GM06990 (cell line): Measurements from ENCODE around the gene MYLK4.

Source experiments
- DNase-seq: peaks from one replicate; pipeline ENCODE4 v3.0.0-alpha.2; 2011; ENCODE audit not compliant: insufficient read length; ENCODE audit errors: extremely low read depth
- H3K27me3 ChIP-seq: replicated peaks from 2 replicates; pipeline ENCODE4 v1.6.0; 2011; ENCODE audit warnings: low read length; ENCODE audit not compliant: control insufficient read depth, insufficient read depth
- H3K36me3 ChIP-seq: 2 replicates; pipeline ENCODE4 v1.5.1; 2011; ENCODE audit warnings: low read length; ENCODE audit not compliant: control insufficient read depth, insufficient read depth
- H3K4me3 ChIP-seq: replicated peaks from 2 replicates; pipeline ENCODE4 v1.5.1; 2011; ENCODE audit warnings: low read depth, mild to moderate bottlenecking, control low read depth, low read length
- TF ChIP-seq, protein P1 (sequence below): IDR thresholded peaks from 2 replicates; pipeline ENCODE4 v1.5.1; 2011; ENCODE audit warnings: low read length, control low read depth, mild to moderate bottlenecking, inconsistent platforms; ENCODE audit not compliant: insufficient read depth, poor library complexity, severe bottlenecking

MYLK4 gene

DNA sequence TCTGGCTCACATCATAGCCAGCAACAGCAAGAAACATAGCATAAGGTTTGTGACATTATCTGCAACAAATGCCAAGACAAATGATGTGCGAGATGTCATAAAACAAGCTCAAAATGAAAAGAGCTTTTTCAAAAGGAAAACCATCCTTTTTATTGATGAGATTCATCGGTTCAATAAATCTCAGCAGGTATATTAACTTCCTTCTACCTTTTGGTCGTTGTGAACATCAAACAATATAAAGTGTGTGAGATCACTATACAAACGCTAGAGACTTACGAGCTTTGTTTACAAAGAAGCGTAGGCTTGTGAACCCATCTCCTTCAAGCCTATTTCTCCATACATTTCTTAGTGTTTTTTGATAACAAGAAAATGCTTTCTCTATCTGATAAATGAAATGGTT is 18.0 kb upstream of the MYLK4 start:
- Histone ChIP-seq H3K4me3 (no peak overlapping the region; the same call in 1 of the 2 replicates), H3K36me3 (peaks cover 8% of the 10 kb centered on the region), H3K27me3 (no peaks in the 10 kb centered on the region)
- TF ChIP-seq, protein P1, sequence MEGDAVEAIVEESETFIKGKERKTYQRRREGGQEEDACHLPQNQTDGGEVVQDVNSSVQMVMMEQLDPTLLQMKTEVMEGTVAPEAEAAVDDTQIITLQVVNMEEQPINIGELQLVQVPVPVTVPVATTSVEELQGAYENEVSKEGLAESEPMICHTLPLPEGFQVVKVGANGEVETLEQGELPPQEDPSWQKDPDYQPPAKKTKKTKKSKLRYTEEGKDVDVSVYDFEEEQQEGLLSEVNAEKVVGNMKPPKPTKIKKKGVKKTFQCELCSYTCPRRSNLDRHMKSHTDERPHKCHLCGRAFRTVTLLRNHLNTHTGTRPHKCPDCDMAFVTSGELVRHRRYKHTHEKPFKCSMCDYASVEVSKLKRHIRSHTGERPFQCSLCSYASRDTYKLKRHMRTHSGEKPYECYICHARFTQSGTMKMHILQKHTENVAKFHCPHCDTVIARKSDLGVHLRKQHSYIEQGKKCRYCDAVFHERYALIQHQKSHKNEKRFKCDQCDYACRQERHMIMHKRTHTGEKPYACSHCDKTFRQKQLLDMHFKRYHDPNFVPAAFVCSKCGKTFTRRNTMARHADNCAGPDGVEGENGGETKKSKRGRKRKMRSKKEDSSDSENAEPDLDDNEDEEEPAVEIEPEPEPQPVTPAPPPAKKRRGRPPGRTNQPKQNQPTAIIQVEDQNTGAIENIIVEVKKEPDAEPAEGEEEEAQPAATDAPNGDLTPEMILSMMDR: no peak
- DNase-seq: no peak

DNA sequence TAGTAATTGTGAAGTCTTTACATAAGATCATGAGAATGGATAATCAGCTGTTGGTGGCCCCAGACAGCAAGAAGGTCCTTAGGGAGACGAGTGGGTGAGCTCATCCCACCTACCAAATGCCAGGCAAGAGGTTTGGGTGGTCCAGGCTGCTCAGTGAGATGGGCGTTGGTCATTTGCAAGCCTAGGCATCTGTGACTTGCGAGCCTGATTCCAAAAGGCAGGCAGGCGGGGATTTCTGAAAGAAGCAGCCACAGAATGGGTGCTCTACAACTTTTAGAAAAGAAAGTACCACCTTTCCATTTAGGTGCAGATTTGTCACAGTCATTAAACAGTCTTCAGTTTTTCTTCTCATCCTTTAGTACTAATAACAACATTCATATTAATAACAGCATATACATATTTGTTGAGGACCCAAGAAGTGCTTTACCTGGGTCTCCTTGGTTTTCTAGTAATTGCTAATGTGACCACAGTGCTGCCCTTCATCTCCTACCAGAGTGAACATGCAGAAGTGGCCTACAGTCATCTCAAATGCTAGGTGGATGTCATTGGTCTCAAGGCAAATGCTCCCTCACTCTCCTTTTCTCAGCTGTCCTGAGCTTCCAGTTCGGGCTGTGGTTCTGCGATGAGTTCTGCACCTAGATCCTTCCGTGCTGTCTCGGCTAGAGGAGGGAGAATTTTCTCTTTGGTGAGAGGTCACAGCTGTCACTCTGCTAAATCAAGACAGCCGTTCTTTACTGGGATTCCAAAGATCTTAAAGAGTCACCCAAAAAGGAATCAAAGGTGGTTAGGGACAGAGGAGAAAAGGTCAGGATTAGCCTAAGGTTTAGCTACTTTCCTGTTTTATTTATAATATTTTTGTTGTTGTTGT is 17.2 kb upstream of the MYLK4 start:
- DNase-seq: no peak
- H3K4me3 ChIP-seq: peak overlapping the region; percentile 93
- TF ChIP-seq, protein P1: no peak
- no peaks in the 10 kb centered on the region for H3K27me3 ChIP-seq
- H3K36me3 ChIP-seq: peaks cover 7% of the 10 kb centered on the region

DNA sequence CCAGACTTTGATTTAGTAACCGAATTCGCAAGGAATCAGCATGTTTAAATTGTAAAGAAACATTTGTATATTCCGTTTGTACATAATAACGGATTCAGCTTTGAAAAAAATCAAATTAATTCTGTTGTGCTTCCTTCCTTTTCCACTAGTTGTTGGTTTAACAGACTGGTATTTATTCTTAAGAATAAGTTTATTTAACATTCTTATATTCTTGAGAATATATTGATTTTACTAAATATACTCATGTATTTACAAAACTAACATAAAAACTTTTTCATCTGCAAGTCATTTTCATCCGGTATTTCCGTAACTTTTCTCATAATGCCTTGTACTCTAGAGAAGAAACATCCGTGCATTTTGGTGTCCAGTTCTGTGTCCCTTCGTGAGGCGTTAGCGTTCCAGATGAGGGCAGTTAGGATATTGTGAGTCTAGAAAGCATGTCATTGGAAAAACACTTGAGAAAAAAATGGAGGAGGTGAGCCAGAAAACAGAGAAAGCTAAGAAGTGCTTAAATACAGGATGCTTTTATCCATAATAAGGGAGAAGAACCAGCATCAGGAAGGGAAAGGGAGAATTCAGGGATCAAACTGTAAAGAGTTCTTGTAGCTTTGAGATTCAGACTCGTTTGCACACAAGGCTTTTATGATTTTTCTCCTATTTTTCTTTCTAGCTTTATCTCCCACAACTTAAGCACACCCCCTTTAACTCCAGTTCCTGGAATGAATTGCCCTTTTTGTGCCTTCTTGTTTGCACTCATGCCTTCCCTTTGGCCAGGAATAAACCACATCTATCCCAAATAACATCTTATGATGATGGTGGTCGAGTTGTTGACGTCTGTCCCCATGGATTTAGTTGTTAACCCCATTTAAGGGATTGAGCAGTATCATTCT is 16.3 kb upstream of the MYLK4 start:
- no peak for DNase-seq
- TF ChIP-seq, protein P1: no peak
- Histone ChIP-seq H3K4me3 (peak overlapping the region; percentile 93), H3K27me3 (no peaks in the 10 kb centered on the region), H3K36me3 (peaks cover 7% of the 10 kb centered on the region)

DNA sequence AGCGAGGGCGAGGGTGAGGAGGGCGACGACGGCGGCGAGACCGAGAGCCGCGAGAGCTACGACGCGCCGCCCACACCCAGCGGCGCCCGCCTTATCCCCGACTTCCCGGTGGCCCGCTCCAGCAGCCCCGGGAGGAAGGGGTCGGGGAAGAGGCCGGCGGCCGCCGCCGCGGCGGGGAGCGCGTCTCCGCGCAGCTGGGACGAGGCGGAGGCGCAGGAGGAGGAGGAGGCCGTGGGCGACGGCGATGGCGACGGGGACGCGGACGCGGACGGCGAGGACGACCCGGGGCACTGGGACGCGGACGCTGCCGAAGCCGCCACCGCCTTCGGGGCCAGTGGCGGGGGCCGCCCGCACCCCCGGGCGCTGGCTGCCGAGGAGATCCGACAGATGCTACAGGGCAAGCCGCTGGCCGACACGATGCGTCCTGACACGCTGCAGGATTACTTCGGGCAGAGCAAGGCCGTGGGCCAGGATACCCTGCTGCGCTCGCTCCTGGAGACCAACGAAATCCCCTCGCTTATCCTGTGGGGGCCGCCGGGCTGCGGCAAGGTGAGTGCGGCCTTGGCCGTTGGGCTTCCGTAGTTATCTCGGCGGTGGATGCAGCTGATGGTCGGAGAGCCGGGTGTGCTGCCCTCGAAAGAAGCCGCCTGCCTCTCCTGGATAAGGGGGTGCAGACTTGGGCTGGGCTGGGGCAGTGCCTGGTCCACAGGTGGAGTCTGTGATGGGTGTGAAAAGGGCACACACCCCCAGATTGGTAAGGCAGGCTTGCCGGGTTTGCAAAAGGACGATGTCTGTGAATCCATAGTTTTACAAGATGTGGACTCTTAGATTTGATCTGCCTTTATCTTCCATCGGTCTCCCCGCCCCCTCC is 15.4 kb upstream of the MYLK4 start:
- DNase-seq: peak; percentile 62
- peak overlapping the region; percentile 93 for H3K4me3 ChIP-seq
- peaks cover 5% of the 10 kb centered on the region for H3K36me3 ChIP-seq
- TF ChIP-seq, protein P1: no peak
- no peaks in the 10 kb centered on the region for H3K27me3 ChIP-seq

DNA sequence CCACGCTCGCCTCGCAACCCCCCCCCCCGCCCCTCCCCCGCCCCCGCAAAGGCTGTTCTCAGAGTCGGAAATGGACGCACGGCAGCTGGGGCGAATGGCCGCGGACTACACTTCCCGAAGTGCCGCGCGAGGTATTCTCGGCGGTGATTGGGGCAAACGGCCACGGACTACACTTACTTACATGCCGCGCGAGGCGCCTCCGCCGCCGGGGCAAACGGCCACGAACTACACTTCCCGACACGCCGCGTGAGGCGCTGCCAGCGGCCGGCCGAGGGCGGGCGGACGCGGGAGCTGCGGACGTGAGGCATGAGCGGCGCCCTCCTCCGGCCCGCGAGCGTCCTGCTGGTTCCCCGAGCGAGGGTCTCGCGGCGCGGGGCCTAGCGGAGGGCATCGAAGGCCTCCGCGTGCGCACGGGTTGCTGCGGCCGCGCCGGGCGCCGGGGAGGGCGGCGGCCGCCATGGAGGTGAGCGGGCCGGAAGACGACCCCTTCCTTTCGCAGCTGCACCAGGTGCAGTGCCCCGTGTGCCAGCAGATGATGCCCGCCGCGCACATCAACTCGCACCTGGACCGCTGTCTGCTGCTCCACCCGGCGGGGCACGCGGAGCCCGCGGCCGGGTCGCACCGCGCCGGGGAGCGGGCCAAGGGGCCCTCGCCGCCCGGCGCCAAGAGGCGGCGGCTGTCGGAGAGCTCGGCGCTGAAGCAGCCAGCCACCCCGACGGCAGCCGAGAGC is 14.6 kb upstream of the MYLK4 start, which contains the start of gene WRNIP1:
Gene WRNIP1 (plus strand): TSS at position 228 of the 730 bp plus-strand sequence. CDS start 230 bp downstream, at position 458.
- Histone ChIP-seq H3K27me3 (no peaks in the 10 kb centered on the region), H3K36me3 (peaks cover 3% of the 10 kb centered on the region), H3K4me3 (peak within 1 kb of the TSS; percentile 93)
- peak; percentile 100 for DNase-seq
- TF ChIP-seq, protein P1: peak; percentile 23
